ENCODE data around the gene UBA52. TPM values are rescaled to one million over a fixed set of nuclear protein-coding genes. Genes with fewer than 3 reads are reported as not detected.

The UBA52 gene
- total RNA-seq, 1 donor from 2014 or later = 747 TPM

- TF ChIP-seq CTCF (IDR thresholded peaks at IDR 0.05) (no peak), POLR2A (IDR thresholded peaks at IDR 0.05) (no peak), POLR2AphosphoS5 (IDR thresholded peaks at IDR 0.05; ENCODE audit: insufficient read depth in 1 of 2, low read depth in 1 of 2) (no peak)
- H3K4me3 ChIP-seq = no peak overlapping the region
- intact Hi-C loops (cut with DNase I) = no loop called here
- H3K36me3 ChIP-seq = peaks cover 5 to 54% of the 10 kb centered on the region in 2 donors
- H3K9me3 ChIP-seq = no peaks in the 10 kb centered on the region
- DNase-seq (ENCODE audit: extremely low spot score in 2 of 2) = no peak
- peaks cover 18% of the 10 kb centered on the region for H3K4me1 ChIP-seq
- no peaks in the 10 kb centered on the region for H3K27me3 ChIP-seq
- no peak overlapping the region for H3K27ac ChIP-seq
Measured at GRCh38 chr19:18566953-18567352, 4.7 kb upstream of the UBA52 start.

GRCh38 chr19:18568367-18568766, 3.3 kb upstream of the UBA52 start:
- TF ChIP-seq CTCF (IDR thresholded peaks at IDR 0.05) = no peak
- no peak for TF ChIP-seq POLR2A (IDR thresholded peaks at IDR 0.05)
- no peak for TF ChIP-seq POLR2AphosphoS5 (IDR thresholded peaks at IDR 0.05; ENCODE audit: insufficient read depth in 1 of 2, low read depth in 1 of 2)
- H3K36me3 ChIP-seq = peaks cover 5 to 57% of the 10 kb centered on the region in 2 donors
- intact Hi-C loops (cut with DNase I) = no loop called here

GRCh38 chr19:18574691-18575291, 3.1 kb downstream of the UBA52 start:
- intact Hi-C loops (cut with DNase I) = no loop called here
- H3K27me3 ChIP-seq = no peaks in the 10 kb centered on the region
- TF ChIP-seq POLR2AphosphoS5 (IDR thresholded peaks at IDR 0.05; ENCODE audit: insufficient read depth in 1 of 2, low read depth in 1 of 2) (no peak), CTCF (IDR thresholded peaks at IDR 0.05) (no peak), POLR2A (IDR thresholded peaks at IDR 0.05) (no peak)
- H3K36me3 ChIP-seq = peaks cover 0 to 41% of the 10 kb centered on the region in 2 donors
- peaks cover 27% of the 10 kb centered on the region for H3K4me1 ChIP-seq
- no peaks in the 10 kb centered on the region for H3K9me3 ChIP-seq
- H3K27ac ChIP-seq = no peak overlapping the region
- no peak overlapping the region for H3K4me3 ChIP-seq
- no peak for DNase-seq (ENCODE audit: extremely low spot score in 2 of 2)

More at GRCh38 chr19:18568367-18568766, 3.3 kb upstream of the UBA52 start:
- Histone ChIP-seq H3K4me3 (no peak overlapping the region), H3K4me1 (peaks cover 23% of the 10 kb centered on the region), H3K27me3 (no peaks in the 10 kb centered on the region), H3K9me3 (no peaks in the 10 kb centered on the region), H3K27ac (no peak overlapping the region)
- DNase-seq (ENCODE audit: extremely low spot score in 2 of 2) = no peak

GRCh38 chr19:18576383-18576782, 4.7 kb downstream of the UBA52 start:
- TF ChIP-seq POLR2A (IDR thresholded peaks at IDR 0.05) = no peak
- TF ChIP-seq CTCF (IDR thresholded peaks at IDR 0.05) = no peak
- no peak for TF ChIP-seq POLR2AphosphoS5 (IDR thresholded peaks at IDR 0.05; ENCODE audit: insufficient read depth in 1 of 2, low read depth in 1 of 2)
- Histone ChIP-seq H3K4me1 (peaks cover 19% of the 10 kb centered on the region), H3K27me3 (no peaks in the 10 kb centered on the region), H3K9me3 (no peaks in the 10 kb centered on the region), H3K27ac (no peak overlapping the region), H3K36me3 (peaks cover 0 to 41% of the 10 kb centered on the region in 2 donors), H3K4me3 (no peak overlapping the region)
- DNase-seq (ENCODE audit: extremely low spot score in 2 of 2) = no peak
- intact Hi-C loops (cut with DNase I) = no loop called here

GRCh38 chr19:18577365-18577914, 5.8 kb downstream of the UBA52 start:
- no peak for DNase-seq (ENCODE audit: extremely low spot score in 2 of 2)
- Histone ChIP-seq H3K9me3 (no peaks in the 10 kb centered on the region), H3K4me3 (no peak overlapping the region), H3K27me3 (no peaks in the 10 kb centered on the region), H3K27ac (no peak overlapping the region), H3K4me1 (peaks cover 13% of the 10 kb centered on the region), H3K36me3 (peaks cover 0 to 41% of the 10 kb centered on the region in 2 donors)
- TF ChIP-seq POLR2A (IDR thresholded peaks at IDR 0.05) = no peak
- no peak for TF ChIP-seq CTCF (IDR thresholded peaks at IDR 0.05)
- TF ChIP-seq POLR2AphosphoS5 (IDR thresholded peaks at IDR 0.05; ENCODE audit: insufficient read depth in 1 of 2, low read depth in 1 of 2) = no peak
- intact Hi-C loops (cut with DNase I) = no loop called here
